Right cardiac atrium (tissue), 5 donors: ENCODE results near the gene RBM22. TPM values are rescaled to one million over a fixed set of nuclear protein-coding genes. Genes with fewer than 3 reads are reported as not detected.

Experiments used
- ATAC-seq, 2 donors: fragments of 200-7000 bp; cut with Tn5 transposase; one replicate each; pipeline versions ENCODE4 v1.8.0 to v1.9.1; 2020; ENCODE audit warnings: moderate library complexity in 2 of 2, mild to moderate bottlenecking in 1 of 2
- DNase-seq, 3 donors: peaks; one replicate each; pipeline ENCODE4 v3.0.0-alpha.2; 2020
- H3K27ac ChIP-seq: one replicate; pipeline ENCODE4 v1.5.1; 2013; ENCODE audit warnings: mild to moderate bottlenecking, low read length, control low read depth, moderate library complexity
- H3K27me3 ChIP-seq: one replicate; pipeline ENCODE4 v1.6.1; 2013; ENCODE audit not compliant: control insufficient read depth, insufficient read depth
- H3K4me1 ChIP-seq: one replicate; pipeline ENCODE4 v1.6.1; 2013; ENCODE audit warnings: low read length; ENCODE audit not compliant: control insufficient read depth, insufficient read depth
- H3K4me3 ChIP-seq: one replicate; pipeline ENCODE4 v1.5.1; 2013; ENCODE audit warnings: low read length, control low read depth
- H3K9me3 ChIP-seq: one replicate; pipeline ENCODE4 v1.6.1; 2013; ENCODE audit warnings: low read length; ENCODE audit not compliant: control insufficient read depth
- WGBS: extraction: QIAGEN DNeasy Blood & Tissue Kit; methylation state at CpG from one replicate; pipeline ENCODE4 v1.1.7; 2013; 5-methylcytosine and 5-hydroxymethylcytosine counted together
- intact Hi-C, 4 donors: fragments of 100-400 bp; cut with DNase I; formaldehyde crosslinking; loops; one replicate each; pipeline versions ENCODE4 v1.11.0 to v1.14.0; 2022 to 2023
- polyA plus RNA-seq: library from polyadenylated mRNA; stranded (reverse); fragments of 200-250 nt; gene quantifications from one replicate; pipeline ENCODE4 v1.2.3, GENCODE V29; 2013
- total RNA-seq, 4 donors: library from RNA; stranded (reverse); fragmentation: NEBNext Ultra II Directional; extraction: Animal tissue kit (Norgen Biotek cat#: 25700); gene quantifications; one replicate each; pipeline ENCODE4 v1.2.1, GENCODE V29; 2021
- donor health status: healthy with polysubstance abuse.
- donor health status: DM: no; HTN: yes; CAD: no.
- donor health status: DM: no; HTN: no; CAD: no.
- donor health status: DM: no; HTN: yes; CAD: no; lungs with severe emphysema.
- donor health status: DM: yes; HTN: yes; CAD: no.

The RBM22 gene
- total and polyA plus RNA-seq, 5 donors = 19.3 to 30.8 (median 25.5) TPM

DNA sequence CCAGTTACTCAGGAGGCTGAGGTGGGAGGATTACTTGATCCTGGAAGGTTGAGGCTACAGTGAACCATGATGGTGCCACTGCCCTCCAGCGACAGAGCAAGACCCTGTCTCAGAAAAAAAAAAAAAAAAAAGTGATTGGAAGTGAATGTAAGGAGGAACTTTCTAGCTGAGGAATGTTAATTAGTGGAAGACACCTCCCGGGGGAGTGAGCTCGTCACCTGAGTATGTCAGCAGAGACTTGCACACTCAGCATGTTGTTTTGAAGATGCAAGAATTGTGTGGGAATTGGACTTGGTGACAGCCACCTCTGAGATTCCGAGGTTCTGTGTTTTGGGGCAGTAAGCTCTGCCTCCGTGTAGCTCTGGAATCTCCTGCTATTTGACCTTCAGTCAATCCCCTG, 56.8 kb downstream of the RBM22 start:
- H3K4me3 ChIP-seq = no peak overlapping the region
- DNase-seq = no peak
- H3K4me1 ChIP-seq = peaks cover 41% of the 10 kb centered on the region
- intact Hi-C loops = no loop called here
- no peaks in the 10 kb centered on the region for H3K9me3 ChIP-seq
- 58% methylated on average over 5 of the region's 5 CpGs for WGBS
- no peak for ATAC-seq
- H3K27ac ChIP-seq = peak overlapping the region; percentile 95
- no peaks in the 10 kb centered on the region for H3K27me3 ChIP-seq

GRCh38 chr5:150642991-150643710, 57.7 kb downstream of the RBM22 start:
- WGBS = 74% methylated on average over 12 of the region's 12 CpGs
- no peaks in the 10 kb centered on the region for H3K27me3 ChIP-seq
- H3K9me3 ChIP-seq = no peaks in the 10 kb centered on the region
- intact Hi-C loops = no loop called here
- H3K4me3 ChIP-seq = peak overlapping the region; percentile 44
- DNase-seq (no peak), ATAC-seq (no peak)
- peaks cover 38% of the 10 kb centered on the region for H3K4me1 ChIP-seq
- peak overlapping the region; percentile 93 for H3K27ac ChIP-seq

DNA sequence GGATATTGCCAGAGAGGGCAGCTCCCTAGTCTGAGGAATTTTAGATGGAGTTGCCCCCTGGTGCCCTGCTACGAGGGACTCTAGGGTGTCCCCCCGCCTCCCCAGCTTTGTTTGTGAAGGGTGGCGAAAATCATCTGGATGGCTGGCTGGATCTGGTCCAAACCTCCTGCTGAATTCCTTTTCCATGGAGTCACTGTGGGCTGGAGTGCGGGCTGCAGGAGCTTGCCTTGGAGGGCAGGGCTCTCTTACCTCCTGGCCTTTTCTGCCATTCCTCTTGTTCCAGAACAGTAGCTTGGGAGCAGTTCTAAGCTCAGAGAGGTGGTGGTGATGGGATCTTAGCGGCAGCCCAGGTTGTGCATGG, 58.3 kb downstream of the RBM22 start:
- Histone ChIP-seq H3K4me1 (peaks cover 38% of the 10 kb centered on the region), H3K4me3 (peak overlapping the region; percentile 54), H3K9me3 (no peaks in the 10 kb centered on the region), H3K27me3 (no peaks in the 10 kb centered on the region), H3K27ac (peak overlapping the region; percentile 93)
- WGBS = 13% methylated on average over 5 of the region's 5 CpGs
- DNase-seq = peak; percentile 80 to 88 (median 84)
- intact Hi-C loops = no loop called here
- ATAC-seq = peak; percentile 8 to 28

- peaks cover 38% of the 10 kb centered on the region for H3K4me1 ChIP-seq
- DNase-seq = no peak
- intact Hi-C loops = no loop called here
- H3K9me3 ChIP-seq = no peaks in the 10 kb centered on the region
- 38% methylated on average over 5 of the region's 5 CpGs for WGBS
- H3K4me3 ChIP-seq = peak overlapping the region; percentile 54
- peak overlapping the region; percentile 93 for H3K27ac ChIP-seq
- no peak for ATAC-seq
- H3K27me3 ChIP-seq = no peaks in the 10 kb centered on the region
Observed at GRCh38 chr5:150641824-150642566, 58.9 kb downstream of the RBM22 start.

DNA sequence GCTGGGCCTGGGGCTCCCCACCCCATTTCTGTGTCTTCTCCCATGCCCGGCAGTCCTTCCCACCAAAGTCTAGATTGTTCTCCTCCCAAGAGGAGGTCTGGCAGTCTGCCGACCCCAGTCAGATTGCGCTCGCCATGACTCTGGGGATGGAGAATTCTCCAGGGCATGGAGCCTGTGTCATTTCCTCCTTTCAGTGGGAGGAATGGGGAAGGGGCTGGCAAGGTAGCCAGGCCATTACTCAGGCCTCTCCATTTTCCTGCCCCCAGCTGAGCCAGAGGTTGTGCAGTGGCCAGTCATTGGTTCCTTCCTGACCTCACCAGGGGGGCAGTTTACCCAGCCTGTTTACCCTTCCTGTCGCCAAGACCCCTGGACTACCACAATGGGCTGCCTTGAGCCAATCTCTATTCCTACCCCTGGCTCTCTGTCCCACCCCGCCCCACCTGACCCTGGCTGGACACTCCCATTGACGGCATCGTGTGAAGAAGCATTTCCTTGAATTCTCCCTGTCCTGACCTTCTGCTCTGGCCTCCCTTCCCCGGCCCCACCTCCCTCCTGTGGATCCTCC, 59.8 kb downstream of the RBM22 start:
- ATAC-seq = peak; percentile 40 to 78
- peak overlapping the region; percentile 93 for H3K27ac ChIP-seq

More for the DNA sequence above, 59.8 kb downstream of the RBM22 start:
- H3K9me3 ChIP-seq = no peaks in the 10 kb centered on the region
- H3K4me3 ChIP-seq = peak overlapping the region; percentile 54
- peaks cover 42% of the 10 kb centered on the region for H3K4me1 ChIP-seq
- WGBS = 21% methylated on average over 9 of the region's 9 CpGs
- DNase-seq = peak; percentile 83 to 86 (median 84)
- H3K27me3 ChIP-seq = no peaks in the 10 kb centered on the region
- intact Hi-C loops = no loop called here

Other genes starting within 250 kb of the RBM22 start
- 10 to 100 TPM; 53.1 to 67.8 (median 58.7) TPM for gene NDST1, start 192.9 kb downstream of the RBM22 start, total RNA-seq
- gene NDST1, start 192.9 kb downstream of the RBM22 start, polyA plus RNA-seq = 45.9 TPM
- gene SYNPO, start 60.4 kb downstream of the RBM22 start, total RNA-seq = 100 to 1,000 TPM; 552 to 675 (median 584) TPM
- 625 TPM for gene SYNPO, start 60.4 kb downstream of the RBM22 start, polyA plus RNA-seq
- gene MYOZ3, start 39.8 kb downstream of the RBM22 start, total RNA-seq = 1 to 10 TPM; 4.0 to 9.3 (median 5.2) TPM
- 3.3 TPM for gene MYOZ3, start 39.8 kb downstream of the RBM22 start, polyA plus RNA-seq
- 10 to 100 TPM; 41.8 to 51.6 (median 47.6) TPM for gene DCTN4, start 58.0 kb upstream of the RBM22 start, total RNA-seq
- 22.7 TPM for gene DCTN4, start 58.0 kb upstream of the RBM22 start, polyA plus RNA-seq
- gene SMIM3, start 77.7 kb upstream of the RBM22 start, total RNA-seq = 10 to 100 TPM; 16.3 to 33.5 (median 19.9) TPM
- gene SMIM3, start 77.7 kb upstream of the RBM22 start, polyA plus RNA-seq = 22.9 TPM
- not detected for gene IRGM, start 145.5 kb upstream of the RBM22 start, total RNA-seq
- not detected for gene IRGM, start 145.5 kb upstream of the RBM22 start, polyA plus RNA-seq
- 1 to 10 TPM; 1.4 to 2.5 (median 1.6) TPM for gene ZNF300, start 203.9 kb upstream of the RBM22 start, total RNA-seq
- gene ZNF300, start 203.9 kb upstream of the RBM22 start, polyA plus RNA-seq = 1.6 TPM